DND-41 (cell line): ENCODE measurements around the gene KIF5A.

Experiments used
- ATAC-seq: fragments of 200-7000 bp; cut with Tn5 transposase; 3 replicates; pipeline ENCODE4 v1.9.1; 2021; ENCODE audit warnings: low read depth; ENCODE audit not compliant: insufficient read depth
- DNase-seq: peaks from one replicate; pipeline ENCODE4 v3.0.0-alpha.2; 2020
- H2AFZ ChIP-seq: 2 replicates; pipeline ENCODE4 v1.6.0; 2012; ENCODE audit warnings: low read depth, low read length
- H3K27ac ChIP-seq: 2 replicates; pipeline ENCODE4 v1.5.1; 2012; ENCODE audit warnings: low read length, inconsistent platforms
- H3K27me3 ChIP-seq: fragments of 200-600 bp; sonication (generic); 2 replicates; pipeline ENCODE4 v1.6.0; 2012; ENCODE audit warnings: low read length, mild to moderate bottlenecking, inconsistent platforms; ENCODE audit not compliant: insufficient read depth, poor library complexity
- H3K36me3 ChIP-seq: 2 replicates; pipeline ENCODE4 v1.5.1; 2012; ENCODE audit warnings: low read length, inconsistent platforms; ENCODE audit not compliant: insufficient read depth
- H3K4me1 ChIP-seq: 2 replicates; pipeline ENCODE4 v1.5.1; 2012; ENCODE audit warnings: mild to moderate bottlenecking, low read length; ENCODE audit not compliant: insufficient read depth
- H3K4me2 ChIP-seq: 2 replicates; pipeline ENCODE4 v1.6.0; 2012; ENCODE audit warnings: mild to moderate bottlenecking, moderate library complexity, low read length, inconsistent platforms; ENCODE audit not compliant: insufficient read depth
- H3K4me3 ChIP-seq, 2 experiments: fragments of 200-600 bp in 1 of 2; shearing (Covaris generic) in 1 of 2; 2 replicates each; pipeline ENCODE4 v1.5.1; 2012 to 2016; ENCODE audit warnings: inconsistent platforms in 2 of 2, low read length in 2 of 2, mild to moderate bottlenecking in 2 of 2, low read depth in 1 of 2, moderate library complexity in 1 of 2
- H3K79me2 ChIP-seq: 2 replicates; pipeline ENCODE4 v1.6.0; 2012; ENCODE audit warnings: low read length, inconsistent platforms; ENCODE audit not compliant: insufficient read depth
- H3K9ac ChIP-seq: 2 replicates; pipeline ENCODE4 v1.6.0; 2012; ENCODE audit warnings: low read depth, mild to moderate bottlenecking, inconsistent platforms, low read length, moderate library complexity
- H3K9me3 ChIP-seq: 2 replicates; pipeline ENCODE4 v1.5.1; 2012; ENCODE audit warnings: low read length, moderate library complexity, mild to moderate bottlenecking, inconsistent platforms; ENCODE audit not compliant: insufficient read depth, severe bottlenecking
- H4K20me1 ChIP-seq: 2 replicates; pipeline ENCODE4 v1.6.0; 2012; ENCODE audit warnings: low read length; ENCODE audit not compliant: insufficient read depth
- EZH2 ChIP-seq: IDR thresholded peaks from 3 replicates; pipeline ENCODE4 v1.6.1; 2012; ENCODE audit warnings: borderline replicate concordance, low read depth, mild to moderate bottlenecking, moderate library complexity, low read length, inconsistent platforms; ENCODE audit not compliant: severe bottlenecking
- TF ChIP-seq, protein P1 (sequence below): IDR thresholded peaks from 2 replicates; pipeline ENCODE4 v1.5.1; 2012; ENCODE audit warnings: borderline replicate concordance, low read length, moderate library complexity, mild to moderate bottlenecking; ENCODE audit not compliant: poor library complexity, severe bottlenecking; ENCODE audit errors: extremely low read depth

KIF5A gene

DNA sequence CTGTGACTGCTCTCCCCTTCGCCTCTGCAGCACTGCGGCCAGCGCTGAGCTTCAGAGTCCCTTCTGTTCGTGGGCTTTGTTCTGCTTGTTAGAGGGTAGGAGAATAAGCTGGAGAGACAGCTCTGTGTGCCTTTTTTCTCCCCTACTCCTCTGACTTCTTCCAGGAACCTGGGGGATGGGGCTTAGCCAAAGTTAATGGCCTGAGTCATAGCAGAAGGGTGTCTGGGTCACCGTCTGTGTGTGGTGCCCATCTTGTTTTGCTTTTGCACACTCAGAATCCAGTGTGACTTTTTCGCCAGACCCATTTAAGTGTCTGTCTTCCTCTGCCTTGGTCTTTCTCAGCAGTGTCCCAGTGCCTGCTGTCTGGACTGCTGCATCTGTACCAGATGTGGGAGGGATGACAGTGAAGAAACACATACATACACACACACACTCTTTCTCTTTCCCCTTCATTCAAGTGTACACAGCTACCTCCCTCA, 3.0 kb downstream of the KIF5A start:
- Histone ChIP-seq H4K20me1 (no peaks in the 10 kb centered on the region), H3K27ac (no peak overlapping the region), H2AFZ (no peak overlapping the region), H3K79me2 (no peaks in the 10 kb centered on the region), H3K36me3 (no peaks in the 10 kb centered on the region), H3K9ac (no peak overlapping the region), H3K27me3 (peaks cover 31% of the 10 kb centered on the region), H3K4me1 (no peaks in the 10 kb centered on the region), H3K9me3 (no peaks in the 10 kb centered on the region), H3K4me2 (no peak overlapping the region), H3K4me3 (no peak overlapping the region)
- ATAC-seq (no peak), DNase-seq (no peak)
- TF ChIP-seq EZH2: no peak
- TF ChIP-seq, protein P1, sequence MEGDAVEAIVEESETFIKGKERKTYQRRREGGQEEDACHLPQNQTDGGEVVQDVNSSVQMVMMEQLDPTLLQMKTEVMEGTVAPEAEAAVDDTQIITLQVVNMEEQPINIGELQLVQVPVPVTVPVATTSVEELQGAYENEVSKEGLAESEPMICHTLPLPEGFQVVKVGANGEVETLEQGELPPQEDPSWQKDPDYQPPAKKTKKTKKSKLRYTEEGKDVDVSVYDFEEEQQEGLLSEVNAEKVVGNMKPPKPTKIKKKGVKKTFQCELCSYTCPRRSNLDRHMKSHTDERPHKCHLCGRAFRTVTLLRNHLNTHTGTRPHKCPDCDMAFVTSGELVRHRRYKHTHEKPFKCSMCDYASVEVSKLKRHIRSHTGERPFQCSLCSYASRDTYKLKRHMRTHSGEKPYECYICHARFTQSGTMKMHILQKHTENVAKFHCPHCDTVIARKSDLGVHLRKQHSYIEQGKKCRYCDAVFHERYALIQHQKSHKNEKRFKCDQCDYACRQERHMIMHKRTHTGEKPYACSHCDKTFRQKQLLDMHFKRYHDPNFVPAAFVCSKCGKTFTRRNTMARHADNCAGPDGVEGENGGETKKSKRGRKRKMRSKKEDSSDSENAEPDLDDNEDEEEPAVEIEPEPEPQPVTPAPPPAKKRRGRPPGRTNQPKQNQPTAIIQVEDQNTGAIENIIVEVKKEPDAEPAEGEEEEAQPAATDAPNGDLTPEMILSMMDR: no peak

DNA sequence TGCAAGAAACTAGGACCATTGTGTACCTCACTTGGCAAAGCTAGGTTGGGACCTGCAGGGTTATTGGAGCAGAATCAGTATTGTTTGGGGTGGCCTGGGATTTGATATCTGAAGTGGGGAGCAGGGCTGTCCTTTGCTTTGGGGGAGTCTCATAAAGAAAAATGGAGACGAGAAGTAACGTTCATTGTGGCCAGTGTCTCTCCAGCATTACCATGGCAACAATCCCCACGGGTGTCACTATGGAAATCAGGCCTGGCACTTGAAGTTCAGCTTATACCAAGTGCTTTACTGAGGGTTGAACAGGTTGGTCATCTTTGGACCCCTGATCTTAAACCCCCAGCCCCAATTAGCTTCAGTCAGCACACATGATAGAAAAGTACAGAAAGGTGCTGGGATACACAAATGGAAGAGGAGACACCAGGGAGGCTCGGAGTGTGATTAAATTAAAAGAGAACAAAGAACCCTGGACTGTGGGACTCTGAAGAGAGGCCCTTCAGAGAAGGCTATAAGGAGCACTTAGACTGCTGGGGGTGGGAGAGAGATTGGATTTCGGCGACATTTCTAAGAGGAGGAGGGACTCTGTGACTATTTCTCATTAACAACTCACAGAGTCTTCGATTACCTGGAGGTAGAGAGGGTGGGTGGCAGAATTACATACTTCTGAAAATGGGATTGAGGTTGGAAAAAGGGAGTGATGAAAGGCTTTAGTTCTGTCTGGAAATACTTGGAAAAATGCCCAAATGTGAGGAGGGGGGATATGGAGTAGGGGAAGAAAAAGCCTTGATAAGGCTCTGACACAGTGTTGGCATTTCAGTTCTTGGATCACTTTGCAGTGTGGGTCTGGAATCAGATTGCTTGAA, 3.7 kb downstream of the KIF5A start:
- Histone ChIP-seq H3K79me2 (no peaks in the 10 kb centered on the region), H3K4me3 (no peak overlapping the region), H3K27me3 (peaks cover 27% of the 10 kb centered on the region), H3K9me3 (no peaks in the 10 kb centered on the region), H2AFZ (no peak overlapping the region), H3K4me1 (no peaks in the 10 kb centered on the region), H3K9ac (no peak overlapping the region), H3K36me3 (no peaks in the 10 kb centered on the region), H4K20me1 (no peaks in the 10 kb centered on the region), H3K27ac (no peak overlapping the region), H3K4me2 (no peak overlapping the region)
- no peak for DNase-seq
- ATAC-seq: no peak
- TF ChIP-seq EZH2: no peak
- TF ChIP-seq, protein P1: no peak

DNA sequence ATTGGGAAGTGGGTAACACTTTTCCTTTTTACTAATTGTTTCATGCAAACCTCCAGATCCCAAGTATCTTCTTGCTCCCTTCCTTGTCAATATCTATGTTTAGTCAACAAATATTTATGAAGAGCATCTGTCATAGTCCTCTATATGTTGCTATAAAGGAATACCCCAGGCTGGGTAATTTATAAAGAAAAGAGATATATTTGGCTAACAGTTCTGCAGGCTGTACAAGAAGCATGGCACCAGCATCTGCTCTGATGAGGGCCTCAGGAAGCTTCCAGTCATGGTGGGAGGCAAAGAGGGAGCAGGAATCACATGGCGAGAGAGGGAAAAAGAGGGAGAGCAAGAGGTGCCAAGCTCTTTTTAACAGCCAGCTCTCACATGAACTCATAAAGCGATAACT, 4.6 kb downstream of the KIF5A start:
- no peaks in the 10 kb centered on the region for H3K9me3 ChIP-seq
- TF ChIP-seq, protein P1: no peak
- no peak for TF ChIP-seq EZH2
- no peak overlapping the region for H3K27ac ChIP-seq
- ATAC-seq (no peak), DNase-seq (no peak)
- no peaks in the 10 kb centered on the region for H4K20me1 ChIP-seq
- no peaks in the 10 kb centered on the region for H3K79me2 ChIP-seq
- H2AFZ ChIP-seq: no peak overlapping the region
- H3K4me3 ChIP-seq: no peak overlapping the region
- H3K9ac ChIP-seq: no peak overlapping the region
- no peaks in the 10 kb centered on the region for H3K36me3 ChIP-seq
- H3K27me3 ChIP-seq: peaks cover 20% of the 10 kb centered on the region
- H3K4me2 ChIP-seq: no peak overlapping the region
- no peaks in the 10 kb centered on the region for H3K4me1 ChIP-seq
